ENCODE results near the gene VOPP1.
A peak's percentile ranks its signal among the peaks of the same experiment; 100 is the strongest.

DNA sequence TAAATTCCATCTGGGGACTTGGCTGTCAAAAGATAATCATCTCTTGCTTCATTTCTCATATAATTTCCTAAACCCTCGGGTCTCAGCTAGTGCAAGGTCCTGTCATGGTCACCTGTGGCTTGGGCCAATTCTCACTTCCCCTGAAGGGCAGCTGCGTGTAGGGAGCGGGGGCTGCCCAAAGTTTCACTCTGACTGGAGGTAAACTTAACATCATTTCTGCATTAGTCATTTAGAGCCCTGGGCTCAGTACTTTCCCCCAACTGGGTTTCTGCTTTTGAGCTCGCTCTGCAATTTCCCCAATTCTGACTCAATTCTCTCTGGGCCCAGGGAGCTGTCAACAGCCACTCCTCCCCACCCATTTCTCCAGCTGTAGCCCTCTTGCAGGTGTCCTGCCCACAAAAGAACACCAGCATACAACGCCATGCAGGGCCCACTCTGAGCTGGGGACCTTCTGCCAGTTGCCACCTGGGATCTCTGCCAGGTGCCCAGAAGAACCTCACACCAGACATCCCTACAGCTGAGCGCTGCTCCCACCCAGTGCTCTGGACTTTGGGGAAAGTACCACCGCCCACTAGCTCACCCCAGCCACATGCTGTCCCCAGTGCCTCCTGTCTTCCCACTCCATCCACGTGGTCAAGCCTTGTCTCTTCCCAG is 37.9 kb downstream of the VOPP1 start:
- TF ChIP-seq, protein P1, sequence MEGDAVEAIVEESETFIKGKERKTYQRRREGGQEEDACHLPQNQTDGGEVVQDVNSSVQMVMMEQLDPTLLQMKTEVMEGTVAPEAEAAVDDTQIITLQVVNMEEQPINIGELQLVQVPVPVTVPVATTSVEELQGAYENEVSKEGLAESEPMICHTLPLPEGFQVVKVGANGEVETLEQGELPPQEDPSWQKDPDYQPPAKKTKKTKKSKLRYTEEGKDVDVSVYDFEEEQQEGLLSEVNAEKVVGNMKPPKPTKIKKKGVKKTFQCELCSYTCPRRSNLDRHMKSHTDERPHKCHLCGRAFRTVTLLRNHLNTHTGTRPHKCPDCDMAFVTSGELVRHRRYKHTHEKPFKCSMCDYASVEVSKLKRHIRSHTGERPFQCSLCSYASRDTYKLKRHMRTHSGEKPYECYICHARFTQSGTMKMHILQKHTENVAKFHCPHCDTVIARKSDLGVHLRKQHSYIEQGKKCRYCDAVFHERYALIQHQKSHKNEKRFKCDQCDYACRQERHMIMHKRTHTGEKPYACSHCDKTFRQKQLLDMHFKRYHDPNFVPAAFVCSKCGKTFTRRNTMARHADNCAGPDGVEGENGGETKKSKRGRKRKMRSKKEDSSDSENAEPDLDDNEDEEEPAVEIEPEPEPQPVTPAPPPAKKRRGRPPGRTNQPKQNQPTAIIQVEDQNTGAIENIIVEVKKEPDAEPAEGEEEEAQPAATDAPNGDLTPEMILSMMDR (IDR thresholded peaks at IDR 0.05), result no peak
- TF ChIP-seq POLR2A (IDR thresholded peaks at IDR 0.05; ENCODE audit: low read depth), result no peak
- TF ChIP-seq POLR2AphosphoS5 (IDR thresholded peaks at IDR 0.05), result peak in 1 of 2 donors; percentile 19
